ENCODE measurements around the gene UBC. TPM values are rescaled to one million over a fixed set of nuclear protein-coding genes. Genes with fewer than 3 reads are reported as not detected.
A peak's percentile ranks its signal among the peaks of the same experiment; 100 is the strongest.

The UBC gene
- total and polyA plus RNA-seq, 9 of the 15 experiments (the other 6 are each of a cell fraction or from before 2014, with no cell fraction given) = 533 to 1,153 (median 813) TPM

GRCh38 chr12:124866883-124867400 lies 47.5 kb downstream of the UBC start (continued):
- TF ChIP-seq E2F8 (IDR thresholded peaks at IDR 0.05; ENCODE audit: low read depth, partially characterized antibody) (no peak), ZNF140 (CRISPR knock-in tag; IDR thresholded peaks at IDR 0.05) (no peak), RNF2 (IDR thresholded peaks at IDR 0.05) (no peak), ZNF41 (CRISPR knock-in tag; conservative IDR thresholded peaks at IDR 0.05) (no peak), NCOA2 (IDR thresholded peaks at IDR 0.05; ENCODE audit: partially characterized antibody in 2 of 2) (no peak), CBX2 (IDR thresholded peaks at IDR 0.05; ENCODE audit: insufficient read depth, low read length, poor library complexity, severe bottlenecking) (no peak)

GRCh38 chr12:124866195-124866882 lies 48.1 kb downstream of the UBC start:
- BruUV-seq (replicated peaks) = no TSS peak
- in situ Hi-C loops (cut with MboI) (no loop called here), intact Hi-C loops (cut with micrococcal nuclease) (no loop called here)
- 63% methylated on average over 10 of the region's 10 CpGs for WGBS (ENCODE audit: insufficient coverage, low coverage, missing lambda C conversion rate)
- no peak for FAIRE-seq
- Histone ChIP-seq H3K36me3 (ENCODE audit: control insufficient read depth, insufficient read depth, low read length) (peaks cover 10% of the 10 kb centered on the region; the same call in 1 of the 3 replicates), H3K9ac (ENCODE audit: insufficient read depth in 1 of 2, low read depth in 2 of 2, low read length in 2 of 2) (peak overlapping the region; percentile 64 to 81; a peak in 3 of 4 replicates), H4K20me1 (replicated peaks; ENCODE audit: control insufficient read depth, insufficient read depth, low read length) (peaks cover 10% of the 10 kb centered on the region; the same call in 1 of the 2 replicates), H3K4me2 (ENCODE audit: insufficient read depth, low read length) (peak overlapping the region; percentile 61; the same call in 1 of the 2 replicates), H3K4me1 (replicated peaks in 1 of 2; ENCODE audit: control insufficient read depth in 2 of 2, insufficient read depth in 2 of 2, low read length in 2 of 2) (peaks cover 56 to 62% of the 10 kb centered on the region in 2 experiments), H3K9me3 (replicated peaks; ENCODE audit: control insufficient read depth, insufficient read depth, low read depth, low read length) (no peaks in the 10 kb centered on the region), H3K27ac (ENCODE audit: extremely low read depth, low read depth, low read length) (peak overlapping the region; percentile 86), H3K9me1 (ENCODE audit: control insufficient read depth, insufficient read depth, low read length) (no peaks in the 10 kb centered on the region), H3K27me3 (ENCODE audit: control insufficient read depth in 2 of 2, insufficient read depth in 2 of 2, low read length in 2 of 2) (no peaks in the 10 kb centered on the region), H3K4me3 (no peak overlapping the region), H3K79me2 (ENCODE audit: control insufficient read depth, insufficient read depth, low read length) (peaks cover 28% of the 10 kb centered on the region), H2AFZ (ENCODE audit: low read depth, low read length) (peak overlapping the region; percentile 94)
- CTCF ChIA-PET (ENCODE audit: low intra/inter-chr PET ratio) = no interaction called here
- DNase-seq (ENCODE audit: extremely low read depth in 1 of 4, low spot score in 3 of 4) = no peak
- POLR2A ChIA-PET = interaction anchor here (0.7 to 1.5 kb wide), 2 partner anchors 9 to 44 kb away, joined by 4 to 8 read pairs; no protein-coding TSS in a partner anchor
- no peak for ATAC-seq
- no peak for TF ChIP-seq MAFG (tag; conservative IDR thresholded peaks at IDR 0.05)
- no peak for TF ChIP-seq ATF2 (CRISPR knock-in tag; IDR thresholded peaks at IDR 0.05)
- no peak for TF ChIP-seq KDM4B (IDR thresholded peaks at IDR 0.05; ENCODE audit: borderline replicate concordance in 2 of 2, low read depth in 1 of 2)
- 0 out of 2 replicates have a peak, but pooled peaks have one; percentile 32 for TF ChIP-seq FOXP4 (CRISPR knock-in tag; IDR thresholded peaks at IDR 0.05; ENCODE audit: borderline replicate concordance)
- 0 out of 2 replicates have a peak, but pooled peaks have one; percentile 14 for TF ChIP-seq PTBP1 (IDR thresholded peaks at IDR 0.05; ENCODE audit: low read depth, low read length)
- TF ChIP-seq ZNF3 (CRISPR knock-in tag; IDR thresholded peaks at IDR 0.05) = no peak
- no peak for TF ChIP-seq ZEB2 (IDR thresholded peaks at IDR 0.05)
- TF ChIP-seq FOXJ2 (tag; IDR thresholded peaks at IDR 0.05) = no peak

All from K562 (cell line).